ENCODE data around the gene SNRPA. TPM values are rescaled to one million over a fixed set of nuclear protein-coding genes. Genes with fewer than 3 reads are reported as not detected.

SNRPA gene
- total RNA-seq, 1 donor from 2014 or later, result 126 TPM

GRCh38 chr19:40801426-40802299 lies 50.7 kb downstream of the SNRPA start:
- peak overlapping the region; percentile 79 for H3K27ac Mint-ChIP-seq
- H3K4me3 Mint-ChIP-seq (ENCODE audit: low read depth), result peak overlapping the region; percentile 89
- no peak for TF ChIP-seq CTCF (IDR thresholded peaks at IDR 0.05; ENCODE audit: unreplicated experiment)
- H3K4me1 Mint-ChIP-seq (ENCODE audit: low read depth), result peaks cover 51% of the 10 kb centered on the region
- peaks cover 7% of the 10 kb centered on the region for H3K36me3 Mint-ChIP-seq (ENCODE audit: insufficient read depth)
- DNase-seq (ENCODE audit: low spot score, unreplicated experiment), result no peak
- no peaks in the 10 kb centered on the region for H3K27me3 Mint-ChIP-seq
- H3K9me3 Mint-ChIP-seq (ENCODE audit: low read depth), result no peaks in the 10 kb centered on the region

GRCh38 chr19:40802300-40803169 lies 51.5 kb downstream of the SNRPA start:
- DNase-seq (ENCODE audit: low spot score, unreplicated experiment), result no peak
- Mint-ChIP-seq H3K27me3 (no peaks in the 10 kb centered on the region), H3K4me3 (ENCODE audit: low read depth) (peak overlapping the region; percentile 89), H3K9me3 (ENCODE audit: low read depth) (no peaks in the 10 kb centered on the region), H3K36me3 (ENCODE audit: insufficient read depth) (peaks cover 10% of the 10 kb centered on the region), H3K4me1 (ENCODE audit: low read depth) (peaks cover 54% of the 10 kb centered on the region), H3K27ac (peak overlapping the region; percentile 77)
- no peak for TF ChIP-seq CTCF (IDR thresholded peaks at IDR 0.05; ENCODE audit: unreplicated experiment)

- peaks cover 53% of the 10 kb centered on the region for H3K4me1 Mint-ChIP-seq (ENCODE audit: low read depth)
- DNase-seq (ENCODE audit: low spot score, unreplicated experiment), result no peak
- no peaks in the 10 kb centered on the region for H3K27me3 Mint-ChIP-seq
- H3K4me3 Mint-ChIP-seq (ENCODE audit: low read depth), result no peak overlapping the region
- no peaks in the 10 kb centered on the region for H3K9me3 Mint-ChIP-seq (ENCODE audit: low read depth)
- peak overlapping the region; percentile 77 for H3K27ac Mint-ChIP-seq
- peaks cover 14% of the 10 kb centered on the region for H3K36me3 Mint-ChIP-seq (ENCODE audit: insufficient read depth)
- TF ChIP-seq CTCF (IDR thresholded peaks at IDR 0.05; ENCODE audit: unreplicated experiment), result no peak
Observed at GRCh38 chr19:40803170-40803856, 52.3 kb downstream of the SNRPA start.

- Mint-ChIP-seq H3K27me3 (no peaks in the 10 kb centered on the region), H3K4me1 (ENCODE audit: low read depth) (peaks cover 51% of the 10 kb centered on the region), H3K27ac (peak overlapping the region; percentile 6), H3K36me3 (ENCODE audit: insufficient read depth) (peaks cover 14% of the 10 kb centered on the region), H3K4me3 (ENCODE audit: low read depth) (peak overlapping the region; percentile 15), H3K9me3 (ENCODE audit: low read depth) (no peaks in the 10 kb centered on the region)
- DNase-seq (ENCODE audit: low spot score, unreplicated experiment), result no peak
- no peak for TF ChIP-seq CTCF (IDR thresholded peaks at IDR 0.05; ENCODE audit: unreplicated experiment)
Observed at GRCh38 chr19:40803857-40804782, 53.1 kb downstream of the SNRPA start.

Measured in progenitor cell of endocrine pancreas (in vitro differentiated cells).